H9 (cell line): ENCODE measurements around the gene GALNT17. TPM values are rescaled to one million over a fixed set of nuclear protein-coding genes. Genes with fewer than 3 reads are reported as not detected.

Source experiments
- DNase-seq: peaks from one replicate; pipeline ENCODE4 v3.0.0-alpha.2; 2017
- H2AFZ ChIP-seq: one replicate; pipeline ENCODE4 v1.6.1; 2013; ENCODE audit warnings: mild to moderate bottlenecking, low read length, control low read depth, moderate library complexity
- H2AK5ac ChIP-seq: 2 replicates; pipeline ENCODE4 v1.6.1; 2013; ENCODE audit warnings: low read length, control low read depth, mixed read lengths; ENCODE audit not compliant: insufficient read length
- H2BK120ac ChIP-seq: one replicate; pipeline ENCODE4 v1.6.1; 2013; ENCODE audit warnings: low read depth, mild to moderate bottlenecking, low read length, control low read depth, inconsistent platforms; ENCODE audit not compliant: poor library complexity, severe bottlenecking
- H2BK12ac ChIP-seq: 2 replicates; pipeline ENCODE4 v1.6.1; 2013; ENCODE audit warnings: low read length, control low read depth, mixed read lengths, low read depth; ENCODE audit not compliant: insufficient read length
- H2BK15ac ChIP-seq: 2 replicates; pipeline ENCODE4 v1.6.1; 2013; ENCODE audit warnings: low read depth, low read length, control low read depth
- H2BK20ac ChIP-seq: one replicate; pipeline ENCODE4 v1.6.1; 2013; ENCODE audit warnings: low read depth, mild to moderate bottlenecking, low read length, control low read depth, inconsistent platforms; ENCODE audit not compliant: poor library complexity, severe bottlenecking
- H2BK5ac ChIP-seq: 2 replicates; pipeline ENCODE4 v1.6.1; 2013; ENCODE audit warnings: low read length, control low read depth, mixed read lengths; ENCODE audit not compliant: insufficient read length
- H3K14ac ChIP-seq: 2 replicates; pipeline ENCODE4 v1.6.1; 2013; ENCODE audit warnings: low read length, control low read depth; ENCODE audit not compliant: insufficient read depth
- H3K18ac ChIP-seq: 2 replicates; pipeline ENCODE4 v1.6.1; 2013; ENCODE audit warnings: low read depth, mild to moderate bottlenecking, mixed read lengths, low read length, control low read depth; ENCODE audit not compliant: insufficient read length
- H3K23ac ChIP-seq: 2 replicates; pipeline ENCODE4 v1.6.1; 2013; ENCODE audit warnings: low read length, control low read depth, mixed read lengths, low read depth; ENCODE audit not compliant: insufficient read length
- H3K23me2 ChIP-seq: 2 replicates; pipeline ENCODE4 v1.6.1; 2013; ENCODE audit warnings: low read depth, mild to moderate bottlenecking, mixed read lengths, low read length, control low read depth; ENCODE audit not compliant: insufficient read length, poor library complexity, severe bottlenecking
- H3K27ac ChIP-seq: 2 replicates; pipeline ENCODE4 v1.5.1; 2013; ENCODE audit warnings: low read length, control low read depth, mixed read lengths, low read depth; ENCODE audit not compliant: insufficient read length
- H3K27me3 ChIP-seq: 2 replicates; pipeline ENCODE4 v1.6.1; 2013; ENCODE audit warnings: low read length, control low read depth, inconsistent platforms; ENCODE audit not compliant: insufficient read depth
- H3K4ac ChIP-seq: 2 replicates; pipeline ENCODE4 v1.6.1; 2013; ENCODE audit warnings: low read depth, mild to moderate bottlenecking, control low read depth, inconsistent platforms, low read length, moderate library complexity
- H3K4me1 ChIP-seq: 2 replicates; pipeline ENCODE4 v1.6.1; 2013; ENCODE audit warnings: low read length, control low read depth, inconsistent platforms; ENCODE audit not compliant: insufficient read depth
- H3K4me2 ChIP-seq: 2 replicates; pipeline ENCODE4 v1.6.1; 2013; ENCODE audit warnings: low read length, control low read depth, mixed read lengths; ENCODE audit not compliant: insufficient read length, insufficient read depth
- H3K56ac ChIP-seq: 2 replicates; pipeline ENCODE4 v1.6.1; 2013; ENCODE audit warnings: low read depth, mild to moderate bottlenecking, mixed read lengths, low read length, control low read depth; ENCODE audit not compliant: insufficient read length
- H3K79me1 ChIP-seq: 2 replicates; pipeline ENCODE4 v1.6.1; 2013; ENCODE audit warnings: low read depth, mild to moderate bottlenecking, moderate library complexity, low read length, control low read depth, inconsistent platforms; ENCODE audit not compliant: insufficient read depth, poor library complexity, severe bottlenecking
- H3K79me2 ChIP-seq: 2 replicates; pipeline ENCODE4 v1.6.1; 2013; ENCODE audit warnings: low read length, control low read depth, inconsistent platforms; ENCODE audit not compliant: insufficient read depth
- H3K9ac ChIP-seq: 2 replicates; pipeline ENCODE4 v1.6.1; 2013; ENCODE audit warnings: low read length, control low read depth, mixed read lengths; ENCODE audit not compliant: insufficient read length; ENCODE audit errors: extremely low read depth
- H3K9me3 ChIP-seq: one replicate; pipeline ENCODE4 v1.6.1; 2013; ENCODE audit warnings: low read depth, low read length, inconsistent platforms; ENCODE audit not compliant: control insufficient read depth
- H3T11ph ChIP-seq: one replicate; pipeline ENCODE4 v1.6.1; 2013; ENCODE audit warnings: mild to moderate bottlenecking, low read length, control low read depth, inconsistent platforms
- H4K20me1 ChIP-seq: one replicate; pipeline ENCODE4 v1.6.1; 2013; ENCODE audit not compliant: control insufficient read depth, insufficient read length, insufficient read depth
- H4K5ac ChIP-seq: 2 replicates; pipeline ENCODE4 v1.6.1; 2013; ENCODE audit warnings: low read depth, mild to moderate bottlenecking, mixed read lengths, low read length, control low read depth; ENCODE audit not compliant: insufficient read length
- H4K8ac ChIP-seq: replicated peaks from 2 replicates; pipeline ENCODE4 v1.6.1; 2013; ENCODE audit warnings: low read length, control low read depth, mixed read lengths, low read depth; ENCODE audit not compliant: insufficient read length
- H4K91ac ChIP-seq: 2 replicates; pipeline ENCODE4 v1.6.1; 2013; ENCODE audit warnings: low read depth, mild to moderate bottlenecking, moderate library complexity, mixed read lengths, low read length, control low read depth; ENCODE audit not compliant: insufficient read length
- H3K27ac Mint-ChIP-seq, 3 experiments: 2 replicates in 2 of 3; 3 replicates in 1 of 3; pipeline ENCODE4 v1.8.0; 2020 to 2021; ENCODE audit warnings: mixed read lengths in 3 of 3, mild to moderate bottlenecking in 1 of 3, moderate library complexity in 1 of 3
- H3K27me3 Mint-ChIP-seq: 2 replicates; pipeline ENCODE4 v1.8.0; 2021; ENCODE audit warnings: low read depth, mild to moderate bottlenecking, moderate library complexity, mixed read lengths
- H3K36me3 Mint-ChIP-seq, 3 experiments: 2 replicates in 2 of 3; 3 replicates in 1 of 3; pipeline ENCODE4 v1.8.0; 2020 to 2021; ENCODE audit warnings: low read depth in 3 of 3, mixed read lengths in 3 of 3; ENCODE audit not compliant: insufficient read depth in 1 of 3
- H3K4me1 Mint-ChIP-seq, 2 experiments: 2 replicates each; pipeline ENCODE4 v1.8.0; 2020; ENCODE audit warnings: mixed read lengths in 2 of 2
- H3K4me3 Mint-ChIP-seq, 2 experiments: 2 replicates in 1 of 2; 3 replicates in 1 of 2; pipeline ENCODE4 v1.8.0; 2020 to 2021; ENCODE audit warnings: mild to moderate bottlenecking in 2 of 2, mixed read lengths in 2 of 2, moderate library complexity in 1 of 2
- H3K9me3 Mint-ChIP-seq, 2 experiments: 2 replicates in 1 of 2; 3 replicates in 1 of 2; pipeline ENCODE4 v1.8.0; 2020; ENCODE audit warnings: mild to moderate bottlenecking in 2 of 2, mixed read lengths in 2 of 2, moderate library complexity in 1 of 2
- CTCF ChIP-seq: fragments of 200-600 bp; sonication (generic); conservative IDR thresholded peaks from 3 replicates; pipeline ENCODE4 v1.8.0; 2021; ENCODE audit warnings: antibody characterized with exemption, mild to moderate bottlenecking
- WGBS: extraction: QIAGEN DNeasy Blood & Tissue Kit; methylation state at CpG from one replicate; pipeline ENCODE4 v1.1.7; 2013; ENCODE audit warnings: missing lambda C conversion rate, low lambda C conversion rate, mixed read lengths; ENCODE audit not compliant: insufficient read length; ENCODE audit errors: extremely low coverage; 5-methylcytosine and 5-hydroxymethylcytosine counted together
- total RNA-seq: library from RNA; stranded (reverse); gene quantifications from 2 replicates; pipeline ENCODE4 v1.2.1, GENCODE V29; 2021

Gene GALNT17
- total RNA-seq, 1 experiment from 2014 or later: 43.2 TPM

GRCh38 chr7:71182438-71182935, 50.5 kb downstream of the GALNT17 start:
- Mint-ChIP-seq H3K9me3 (peaks cover 0 to 4% of the 10 kb centered on the region in 2 experiments; a peak in 1 of 5 replicates), H3K27ac (peak overlapping the region; percentile 15 to 83 (median 58); a peak in 4 of 7 replicates), H3K4me3 (no peak overlapping the region), H3K36me3 (peaks cover 30 to 31% (median 31%) of the 10 kb centered on the region in 3 experiments; a peak in 6 of 7 replicates), H3K27me3 (no peaks in the 10 kb centered on the region), H3K4me1 (peaks cover 39 to 44% of the 10 kb centered on the region in 2 experiments)
- no peak overlapping the region for H2BK20ac ChIP-seq
- H3K4me1 ChIP-seq: peaks cover 6% of the 10 kb centered on the region
- no peak overlapping the region for H2AK5ac ChIP-seq
- no peak overlapping the region for H4K91ac ChIP-seq
- no peak overlapping the region for H4K5ac ChIP-seq
- H2BK120ac ChIP-seq: no peak overlapping the region
- no peak overlapping the region for H2BK12ac ChIP-seq
- H3K23ac ChIP-seq: no peak overlapping the region
- no peak for TF ChIP-seq CTCF
- H2BK15ac ChIP-seq: no peak overlapping the region
- no peak overlapping the region for H3K56ac ChIP-seq
- no peak for DNase-seq
- no peak overlapping the region; the same call in 1 of the 2 replicates for H3K14ac ChIP-seq
- no CpG with 5 or more reads among the region's 4 CpGs for WGBS
- H3K23me2 ChIP-seq: no peaks in the 10 kb centered on the region
- peaks cover 20% of the 10 kb centered on the region; the same call in 1 of the 2 replicates for H3K79me2 ChIP-seq
- H3K27me3 ChIP-seq: no peaks in the 10 kb centered on the region
- no peak overlapping the region for H2AFZ ChIP-seq
- H4K20me1 ChIP-seq: no peaks in the 10 kb centered on the region
- no peak overlapping the region for H3K27ac ChIP-seq
- no peaks in the 10 kb centered on the region for H3K9me3 ChIP-seq
- no peak overlapping the region for H4K8ac ChIP-seq
- no peak overlapping the region for H3K4ac ChIP-seq
- no peak overlapping the region for H3K18ac ChIP-seq
- no peak overlapping the region for H2BK5ac ChIP-seq
- no peak overlapping the region for H3T11ph ChIP-seq
- peaks cover 23% of the 10 kb centered on the region for H3K79me1 ChIP-seq
- no peak overlapping the region for H3K9ac ChIP-seq
- H3K4me2 ChIP-seq: no peak overlapping the region
